DOHH2 (cell line): Measurements from ENCODE around the gene GAPT.

Experiments
- H3F3A ChIP-seq: fragments of 200-600 bp; sonication (generic), shearing (Covaris generic); 2 replicates; pipeline ENCODE4 v1.6.0; 2016; ENCODE audit warnings: antibody characterized with exemption, mild to moderate bottlenecking; ENCODE audit not compliant: control insufficient read depth, insufficient read depth
- H3K27ac ChIP-seq: fragments of 200-600 bp; sonication (generic); 2 replicates; pipeline ENCODE4 v1.5.1; 2014; ENCODE audit warnings: low read depth, mild to moderate bottlenecking, low read length, moderate library complexity
- H3K27me3 ChIP-seq: fragments of 200-600 bp; sonication (generic); 2 replicates; pipeline ENCODE4 v1.6.1; 2014; ENCODE audit warnings: mild to moderate bottlenecking, low read length, mixed read lengths; ENCODE audit not compliant: control insufficient read depth
- H3K36me3 ChIP-seq: fragments of 200-600 bp; sonication (generic); 2 replicates; pipeline ENCODE4 v1.6.1; 2014; ENCODE audit warnings: mild to moderate bottlenecking, low read length, moderate library complexity, mixed read lengths; ENCODE audit not compliant: control insufficient read depth
- H3K4me1 ChIP-seq: fragments of 200-600 bp; sonication (generic); 2 replicates; pipeline ENCODE4 v1.6.1; 2014; ENCODE audit warnings: mild to moderate bottlenecking, low read length, mixed read lengths; ENCODE audit not compliant: control insufficient read depth
- H3K4me2 ChIP-seq: fragments of 200-600 bp; sonication (generic); 2 replicates; pipeline ENCODE4 v1.6.0; 2014; ENCODE audit warnings: mild to moderate bottlenecking, low read length, moderate library complexity
- H3K4me3 ChIP-seq: fragments of 200-600 bp; sonication (generic); 2 replicates; pipeline ENCODE4 v1.5.1; 2014; ENCODE audit warnings: mild to moderate bottlenecking, low read length, mixed read lengths
- H3K79me2 ChIP-seq: fragments of 200-600 bp; sonication (generic); 2 replicates; pipeline ENCODE4 v1.6.1; 2014; ENCODE audit warnings: mild to moderate bottlenecking, low read length, mixed read lengths; ENCODE audit not compliant: control insufficient read depth
- H3K9me2 ChIP-seq: fragments of 200-600 bp; sonication (generic); replicated peaks from 2 replicates; pipeline ENCODE4 v1.6.1; 2014; ENCODE audit warnings: mild to moderate bottlenecking, low read length, mixed read lengths; ENCODE audit not compliant: control insufficient read depth
- H3K9me3 ChIP-seq: fragments of 200-600 bp; sonication (generic); 2 replicates; pipeline ENCODE4 v1.6.1; 2014; ENCODE audit warnings: antibody characterized with exemption, low read length, mixed read lengths; ENCODE audit not compliant: control insufficient read depth, insufficient read depth
- H4K20me1 ChIP-seq: fragments of 200-600 bp; sonication (generic); 2 replicates; pipeline ENCODE4 v1.6.0; 2014; ENCODE audit warnings: low read depth, mild to moderate bottlenecking, antibody characterized with exemption, low read length, moderate library complexity; ENCODE audit not compliant: control insufficient read depth, insufficient read depth
- CTCF ChIP-seq: fragments of 200-600 bp; sonication (generic); IDR thresholded peaks from one replicate; pipeline ENCODE4 v1.5.1; 2014; ENCODE audit warnings: antibody characterized with exemption, mild to moderate bottlenecking, low read depth, low read length; ENCODE audit not compliant: poor library complexity, severe bottlenecking
- EZH2phosphoT487 ChIP-seq: fragments of 200-600 bp; sonication (generic); IDR thresholded peaks from 2 replicates; pipeline ENCODE4 v1.6.1; 2017; ENCODE audit warnings: borderline replicate concordance, mild to moderate bottlenecking, antibody characterized with exemption, low read length, moderate library complexity, mixed read lengths

Gene GAPT

GRCh38 chr5:58507715-58508114 lies 16.5 kb downstream of the GAPT start:
- no peak overlapping the region for H3K4me2 ChIP-seq

GRCh38 chr5:58517198-58517597 lies 26.0 kb downstream of the GAPT start:
- Histone ChIP-seq H4K20me1 (no peaks in the 10 kb centered on the region), H3K79me2 (no peaks in the 10 kb centered on the region), H3K4me1 (no peaks in the 10 kb centered on the region), H3K4me3 (no peak overlapping the region), H3K27me3 (no peaks in the 10 kb centered on the region), H3K9me2 (no peaks in the 10 kb centered on the region), H3F3A (no peaks in the 10 kb centered on the region), H3K9me3 (no peaks in the 10 kb centered on the region), H3K27ac (no peak overlapping the region), H3K36me3 (no peaks in the 10 kb centered on the region), H3K4me2 (no peak overlapping the region)
- TF ChIP-seq EZH2phosphoT487: no peak
- no peak for TF ChIP-seq CTCF

More at GRCh38 chr5:58507715-58508114, 16.5 kb downstream of the GAPT start:
- Histone ChIP-seq H3K27me3 (peaks cover 24% of the 10 kb centered on the region), H3K36me3 (no peaks in the 10 kb centered on the region), H3K79me2 (no peaks in the 10 kb centered on the region), H3K9me3 (no peaks in the 10 kb centered on the region), H3K4me3 (no peak overlapping the region), H3K9me2 (no peaks in the 10 kb centered on the region), H3K27ac (no peak overlapping the region), H3F3A (peaks cover 5% of the 10 kb centered on the region; the same call in 1 of the 2 replicates), H4K20me1 (no peaks in the 10 kb centered on the region), H3K4me1 (peaks cover 22% of the 10 kb centered on the region)
- TF ChIP-seq CTCF (no peak), EZH2phosphoT487 (no peak)

- Histone ChIP-seq H3K4me1 (no peaks in the 10 kb centered on the region), H4K20me1 (no peaks in the 10 kb centered on the region), H3K9me2 (no peaks in the 10 kb centered on the region), H3K27me3 (peaks cover 3% of the 10 kb centered on the region; the same call in 1 of the 2 replicates), H3F3A (no peaks in the 10 kb centered on the region), H3K79me2 (no peaks in the 10 kb centered on the region), H3K27ac (no peak overlapping the region), H3K36me3 (no peaks in the 10 kb centered on the region), H3K9me3 (no peaks in the 10 kb centered on the region), H3K4me3 (no peak overlapping the region), H3K4me2 (no peak overlapping the region)
- TF ChIP-seq EZH2phosphoT487: no peak
- TF ChIP-seq CTCF: no peak
Measured at GRCh38 chr5:58523956-58524355, 32.7 kb downstream of the GAPT start.
